ENCODE measurements around the gene PPIE.
A peak's percentile ranks its signal among the peaks of the same experiment; 100 is the strongest.

The PPIE gene

GRCh38 chr1:39691383-39692151, 47.1 kb upstream of the PPIE start, which contains the start of gene HPCAL4:
HPCAL4 (minus strand) TSS chr1:39691433; CDS start chr1:39684603, 6,830 bp downstream.
- Histone ChIP-seq H3K27ac (no peak within 1 kb of the TSS), H3K36me3 (no peaks in the 10 kb centered on the region), H3K4me1 (peaks cover 0 to 24% (median 18%) of the 10 kb centered on the region in 4 donors), H3K9me3 (no peaks in the 10 kb centered on the region), H3K4me3 (peak within 1 kb of the TSS; percentile 34 to 50), H3K27me3 (peaks cover 0 to 64% of the 10 kb centered on the region in 2 donors)
- no peak for TF ChIP-seq CTCF (IDR thresholded peaks at IDR 0.05)
- intact Hi-C loops (cut with DNase I; ENCODE audit: low total_unique reads) = no loop called here
- DNase-seq = peak; percentile 80 to 88

- peak overlapping the region; percentile 34 to 50 for H3K4me3 ChIP-seq
- no peak for DNase-seq
Measured at GRCh38 chr1:39692152-39693074, 46.3 kb upstream of the PPIE start.

GRCh38 chr1:39694026-39694425, 44.7 kb upstream of the PPIE start:
- H3K4me3 ChIP-seq = no peak overlapping the region
- no peaks in the 10 kb centered on the region for H3K9me3 ChIP-seq
- no peak for DNase-seq
- H3K4me1 ChIP-seq = peaks cover 0 to 24% (median 18%) of the 10 kb centered on the region in 4 donors
- intact Hi-C loops (cut with DNase I; ENCODE audit: low total_unique reads) = no loop called here
- no peak overlapping the region for H3K27ac ChIP-seq
- no peaks in the 10 kb centered on the region for H3K36me3 ChIP-seq
- no peak for TF ChIP-seq CTCF (IDR thresholded peaks at IDR 0.05)
- peaks cover 0 to 46% of the 10 kb centered on the region in 2 donors for H3K27me3 ChIP-seq

More at GRCh38 chr1:39692152-39693074, 46.3 kb upstream of the PPIE start:
- no peak for TF ChIP-seq CTCF (IDR thresholded peaks at IDR 0.05)
- H3K27ac ChIP-seq = no peak overlapping the region
- intact Hi-C loops (cut with DNase I; ENCODE audit: low total_unique reads) = no loop called here
- H3K9me3 ChIP-seq = no peaks in the 10 kb centered on the region
- no peaks in the 10 kb centered on the region for H3K36me3 ChIP-seq
- peaks cover 0 to 24% (median 18%) of the 10 kb centered on the region in 4 donors for H3K4me1 ChIP-seq
- peaks cover 0 to 60% of the 10 kb centered on the region in 2 donors for H3K27me3 ChIP-seq

GRCh38 chr1:39695016-39695415, 43.7 kb upstream of the PPIE start:
- intact Hi-C loops (cut with DNase I; ENCODE audit: low total_unique reads) = no loop called here
- H3K27me3 ChIP-seq = peaks cover 0 to 36% of the 10 kb centered on the region in 2 donors
- no peak overlapping the region for H3K27ac ChIP-seq
- peaks cover 0 to 24% (median 18%) of the 10 kb centered on the region in 4 donors for H3K4me1 ChIP-seq
- no peak for DNase-seq
- no peaks in the 10 kb centered on the region for H3K9me3 ChIP-seq
- no peak overlapping the region for H3K4me3 ChIP-seq
- no peak for TF ChIP-seq CTCF (IDR thresholded peaks at IDR 0.05)
- no peaks in the 10 kb centered on the region for H3K36me3 ChIP-seq

GRCh38 chr1:39696448-39696847, 42.2 kb upstream of the PPIE start:
- intact Hi-C loops (cut with DNase I; ENCODE audit: low total_unique reads) = no loop called here
- Histone ChIP-seq H3K4me3 (no peak overlapping the region), H3K36me3 (no peaks in the 10 kb centered on the region), H3K4me1 (peaks cover 0 to 21% (median 17%) of the 10 kb centered on the region in 4 donors), H3K27me3 (peaks cover 0 to 21% of the 10 kb centered on the region in 2 donors), H3K9me3 (no peaks in the 10 kb centered on the region), H3K27ac (no peak overlapping the region)
- DNase-seq = no peak
- no peak for TF ChIP-seq CTCF (IDR thresholded peaks at IDR 0.05)

All from tibial artery (tissue), 4 donors.